ENCODE measurements around the gene KREMEN1.
A peak's percentile ranks its signal among the peaks of the same experiment; 100 is the strongest.

The KREMEN1 gene

DNA sequence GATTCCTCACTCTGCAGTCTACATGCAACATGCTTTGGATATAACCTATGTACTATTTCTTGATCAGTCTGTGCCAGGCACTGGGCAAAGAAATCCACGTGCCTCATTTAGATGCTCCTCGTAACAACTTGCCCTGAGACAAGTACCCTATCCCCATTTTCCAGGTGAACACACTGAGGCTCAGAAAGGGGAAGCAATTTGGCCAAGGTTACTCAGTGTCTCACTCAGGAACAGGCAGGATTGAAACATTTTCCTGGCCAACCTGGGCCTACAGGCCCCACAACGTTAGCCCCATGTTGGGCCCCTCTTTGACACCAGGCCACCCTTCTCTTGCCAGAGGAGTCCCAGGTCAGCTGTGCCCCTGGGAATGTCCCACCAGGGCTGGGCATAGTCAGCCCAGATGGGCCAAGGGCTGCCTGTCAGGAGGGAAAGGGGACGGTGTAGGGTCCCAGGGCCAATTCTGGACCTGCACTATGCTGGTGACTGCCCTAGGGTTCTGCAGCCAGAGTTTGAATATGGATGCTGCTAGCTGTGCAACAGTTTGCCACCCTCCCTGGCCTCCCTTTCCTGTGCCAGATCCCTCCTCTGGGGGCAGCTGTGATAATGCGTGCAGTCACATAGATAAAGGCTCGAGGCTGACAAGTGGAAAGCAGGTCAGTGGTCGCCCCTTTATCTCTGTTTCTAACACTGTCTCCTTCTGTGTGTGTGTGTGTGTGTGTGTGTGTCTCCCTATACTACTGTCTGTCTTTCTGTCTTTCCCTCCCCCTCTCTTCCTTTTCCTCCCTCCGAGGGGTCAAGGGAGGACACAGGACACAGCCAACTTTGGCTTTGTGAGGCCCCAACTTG is 122.5 kb downstream of the KREMEN1 start:
- H3K4me3 ChIP-seq (replicated peaks in 1 of 2; ENCODE audit: low read depth in 2 of 2, low read length in 2 of 2): no peak overlapping the region
- peak in 1 of 2 donors; percentile 19 for DNase-seq (ENCODE audit: low read depth in 2 of 2)
- TF ChIP-seq, protein P1, sequence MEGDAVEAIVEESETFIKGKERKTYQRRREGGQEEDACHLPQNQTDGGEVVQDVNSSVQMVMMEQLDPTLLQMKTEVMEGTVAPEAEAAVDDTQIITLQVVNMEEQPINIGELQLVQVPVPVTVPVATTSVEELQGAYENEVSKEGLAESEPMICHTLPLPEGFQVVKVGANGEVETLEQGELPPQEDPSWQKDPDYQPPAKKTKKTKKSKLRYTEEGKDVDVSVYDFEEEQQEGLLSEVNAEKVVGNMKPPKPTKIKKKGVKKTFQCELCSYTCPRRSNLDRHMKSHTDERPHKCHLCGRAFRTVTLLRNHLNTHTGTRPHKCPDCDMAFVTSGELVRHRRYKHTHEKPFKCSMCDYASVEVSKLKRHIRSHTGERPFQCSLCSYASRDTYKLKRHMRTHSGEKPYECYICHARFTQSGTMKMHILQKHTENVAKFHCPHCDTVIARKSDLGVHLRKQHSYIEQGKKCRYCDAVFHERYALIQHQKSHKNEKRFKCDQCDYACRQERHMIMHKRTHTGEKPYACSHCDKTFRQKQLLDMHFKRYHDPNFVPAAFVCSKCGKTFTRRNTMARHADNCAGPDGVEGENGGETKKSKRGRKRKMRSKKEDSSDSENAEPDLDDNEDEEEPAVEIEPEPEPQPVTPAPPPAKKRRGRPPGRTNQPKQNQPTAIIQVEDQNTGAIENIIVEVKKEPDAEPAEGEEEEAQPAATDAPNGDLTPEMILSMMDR (IDR thresholded peaks at IDR 0.05; ENCODE audit: low read depth, low read length): no peak

DNA sequence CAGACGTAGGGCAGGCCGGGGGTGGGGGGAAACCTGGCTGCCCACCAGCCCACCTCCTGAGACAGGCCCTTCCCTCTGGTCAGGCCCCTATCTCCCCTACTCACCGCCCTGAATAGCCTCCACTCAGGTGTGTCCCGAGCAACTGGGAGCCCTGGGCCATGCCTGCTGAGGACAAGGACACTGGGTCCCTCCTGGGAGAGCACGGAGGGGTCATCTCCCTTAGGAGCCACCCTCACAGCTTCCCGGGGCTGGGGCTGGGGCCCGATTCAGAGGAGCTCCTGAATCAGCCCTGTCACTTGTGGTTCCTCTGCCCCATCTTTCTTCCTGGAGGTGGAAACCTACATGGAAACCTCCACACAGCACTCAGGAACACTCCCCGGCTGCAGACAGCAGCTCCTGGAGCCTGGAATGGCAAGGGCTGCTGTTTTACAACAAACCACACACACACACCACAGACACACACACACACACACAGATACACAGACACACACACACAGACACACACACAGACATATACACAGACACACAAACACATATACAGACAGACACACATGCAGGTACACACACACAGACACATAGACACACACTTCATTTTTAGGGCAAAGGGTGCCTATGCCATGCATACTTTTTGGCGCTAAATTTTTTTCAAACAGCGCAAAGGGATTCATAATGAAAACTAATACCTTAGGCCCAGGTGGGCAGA is 123.3 kb downstream of the KREMEN1 start:
- TF ChIP-seq, protein P1 (IDR thresholded peaks at IDR 0.05; ENCODE audit: low read depth, low read length): no peak
- H3K4me3 ChIP-seq (replicated peaks in 1 of 2; ENCODE audit: low read depth in 2 of 2, low read length in 2 of 2): no peak overlapping the region
- DNase-seq (ENCODE audit: low read depth in 2 of 2): no peak

DNA sequence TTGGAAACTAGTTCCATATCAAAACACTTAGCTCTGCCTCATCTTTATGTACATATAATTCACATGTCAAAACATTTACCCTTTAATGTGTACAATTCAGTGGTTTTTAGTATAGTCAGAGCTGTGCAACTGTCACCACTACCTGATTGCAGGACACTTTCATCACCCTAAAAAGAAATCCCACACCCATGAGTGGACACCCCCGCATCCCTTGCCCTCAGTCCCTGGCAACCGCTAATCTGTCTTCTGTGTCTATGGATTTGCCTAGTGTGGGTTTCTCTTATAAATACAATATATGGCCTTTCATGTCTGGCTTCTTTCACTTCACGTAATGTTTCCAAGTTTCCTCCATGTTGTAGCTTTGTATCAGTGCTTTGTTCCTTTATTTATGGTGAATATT is 124.3 kb downstream of the KREMEN1 start:
- TF ChIP-seq, protein P1 (IDR thresholded peaks at IDR 0.05; ENCODE audit: low read depth, low read length): no peak
- no peak overlapping the region for H3K4me3 ChIP-seq (replicated peaks in 1 of 2; ENCODE audit: low read depth in 2 of 2, low read length in 2 of 2)
- DNase-seq (ENCODE audit: low read depth in 2 of 2): no peak

DNA sequence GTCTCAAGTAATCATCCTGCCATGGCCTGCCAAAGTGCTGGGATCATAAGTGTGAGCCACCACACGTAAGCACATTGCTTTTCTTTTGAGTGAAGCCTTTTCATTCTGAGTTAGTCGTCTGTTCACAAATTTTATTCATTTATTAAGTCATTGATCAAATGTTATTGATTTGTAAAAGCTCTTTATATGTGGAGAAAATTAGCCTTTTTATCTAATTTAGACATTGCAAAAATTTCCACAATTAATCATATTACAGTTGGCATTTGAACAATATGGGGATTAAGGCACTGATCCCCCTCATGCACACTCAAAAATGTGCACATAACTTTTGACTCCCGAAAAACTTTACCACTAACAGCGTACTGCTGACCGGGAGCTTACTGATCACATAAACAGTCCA is 125.4 kb downstream of the KREMEN1 start:
- no peak for DNase-seq (ENCODE audit: low read depth in 2 of 2)
- H3K4me3 ChIP-seq (replicated peaks in 1 of 2; ENCODE audit: low read depth in 2 of 2, low read length in 2 of 2): no peak overlapping the region
- TF ChIP-seq, protein P1 (IDR thresholded peaks at IDR 0.05; ENCODE audit: low read depth, low read length): no peak

DNA sequence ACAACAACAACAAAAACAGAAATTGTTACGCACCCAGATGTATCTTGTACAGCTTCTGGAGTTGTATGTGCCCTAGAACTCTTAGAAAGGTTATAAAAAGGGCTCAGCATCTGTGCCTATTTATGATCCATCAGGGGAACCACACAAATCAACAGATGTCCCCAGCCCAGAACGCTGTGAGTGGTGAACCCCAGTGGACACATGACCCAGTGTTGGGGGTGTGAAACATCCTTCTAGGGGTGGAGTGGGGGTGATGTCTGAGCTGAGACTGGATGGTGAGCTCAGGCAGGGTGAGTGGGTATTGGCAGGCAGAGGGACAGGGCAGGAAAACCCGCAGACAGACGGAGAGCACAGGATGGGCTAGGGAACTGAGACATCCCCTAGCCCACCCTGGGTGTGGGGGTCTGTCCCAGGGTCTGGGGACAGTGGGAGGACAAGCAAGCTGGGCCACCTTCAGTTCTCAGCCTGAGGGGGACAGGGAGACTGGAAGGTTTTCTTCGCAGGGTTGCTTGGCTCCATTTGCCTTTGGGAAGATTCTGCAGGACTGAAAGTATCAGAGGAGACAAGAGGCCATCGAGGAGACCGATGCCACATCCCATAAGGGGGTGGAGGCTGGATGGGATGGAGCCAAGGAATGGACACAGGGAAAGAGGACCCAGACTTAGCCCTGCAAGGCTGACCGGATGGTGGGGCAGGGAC is 127.0 kb downstream of the KREMEN1 start:
- TF ChIP-seq, protein P1 (IDR thresholded peaks at IDR 0.05; ENCODE audit: low read depth, low read length): no peak
- no peak for DNase-seq (ENCODE audit: low read depth in 2 of 2)
- H3K4me3 ChIP-seq (replicated peaks in 1 of 2; ENCODE audit: low read depth in 2 of 2, low read length in 2 of 2): no peak overlapping the region

DNA sequence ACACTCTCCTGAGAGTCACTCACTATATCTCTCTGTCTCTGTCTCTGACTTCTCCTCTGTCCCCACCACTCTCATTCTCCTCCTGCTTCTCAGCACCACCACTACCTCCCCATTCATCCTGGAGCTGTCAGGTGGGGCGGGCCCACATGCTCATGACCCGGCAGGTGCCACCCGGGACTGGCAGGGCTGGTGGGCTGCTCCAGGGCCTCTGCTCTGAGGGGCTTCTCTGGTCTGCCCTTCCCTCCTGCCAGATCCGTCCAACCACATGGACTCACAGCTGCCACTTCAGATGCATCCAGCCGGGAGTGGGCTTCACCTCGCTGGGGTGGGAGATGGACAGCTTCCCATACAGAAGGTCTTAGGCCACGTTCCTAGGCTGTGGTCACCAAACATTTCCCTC is 128.1 kb downstream of the KREMEN1 start:
- TF ChIP-seq, protein P1 (IDR thresholded peaks at IDR 0.05; ENCODE audit: low read depth, low read length): no peak
- DNase-seq (ENCODE audit: low read depth in 2 of 2): no peak
- no peak overlapping the region for H3K4me3 ChIP-seq (replicated peaks in 1 of 2; ENCODE audit: low read depth in 2 of 2, low read length in 2 of 2)
